Uterus (tissue), 4 donors: ENCODE results near the gene AGFG2. TPM values are rescaled to one million over a fixed set of nuclear protein-coding genes. Genes with fewer than 3 reads are reported as not detected.

Experiments used
- DNase-seq, 2 donors: peaks; one replicate each; pipeline ENCODE4 v3.0.0-alpha.2; 2019 to 2020
- H3K27ac ChIP-seq, 2 donors: fragments of 200-600 bp; sonication (generic); 1 replicate in 1 of 2; 2 replicates in 1 of 2; pipeline ENCODE4 v1.5.1; 2016 to 2018
- H3K27me3 ChIP-seq, 2 donors: fragments of 200-600 bp; sonication (generic); one replicate each; pipeline ENCODE4 v1.5.1; 2018 to 2019; ENCODE audit warnings: control low read depth in 1 of 2
- H3K36me3 ChIP-seq, 2 donors: fragments of 200-600 bp; sonication (generic); one replicate each; pipeline ENCODE4 v1.5.1; 2019; ENCODE audit warnings: control low read depth in 1 of 2
- H3K4me1 ChIP-seq, 2 donors: fragments of 200-600 bp; sonication (generic); one replicate each; pipeline ENCODE4 v1.5.1; 2018 to 2019; ENCODE audit warnings: control low read depth in 1 of 2
- H3K4me3 ChIP-seq, 2 donors: fragments of 200-600 bp; sonication (generic); 1 replicate in 1 of 2; 2 replicates in 1 of 2; pipeline ENCODE4 v1.5.1; 2018 to 2019; ENCODE audit warnings: mild to moderate bottlenecking in 1 of 2
- H3K9me3 ChIP-seq, 2 donors: fragments of 200-600 bp; sonication (generic); one replicate each; pipeline ENCODE4 v1.5.1; 2019; ENCODE audit warnings: control low read depth in 1 of 2
- POLR2A ChIP-seq, 2 donors: fragments of 450-650 bp; IDR thresholded peaks; one replicate each; pipeline ENCODE4 v1.6.1; 2016; ENCODE audit warnings: antibody characterized with exemption in 2 of 2, mild to moderate bottlenecking in 1 of 2, moderate library complexity in 1 of 2
- intact Hi-C: fragments of 100-400 bp; cut with DNase I; formaldehyde crosslinking; loops from one replicate; pipeline ENCODE4 v1.15.1; 2023; ENCODE audit warnings: low total_unique reads
- total RNA-seq, 4 donors: library from RNA; depleted of rRNA in 3 of 4; stranded (reverse); fragments of >200 nt in 3 of 4; gene quantifications; one replicate each; pipeline versions ENCODE4 v1.1.0 to v1.2.4, GENCODE V29; 2014 to 2023
- TF ChIP-seq, protein P1 (sequence below), 4 experiments: fragments of 200-600 bp in 2 of 4; fragments of 450-650 bp in 2 of 4; sonication (generic) in 2 of 4; IDR thresholded peaks; one replicate each; pipeline ENCODE4 v1.5.1; 2016 to 2019; ENCODE audit warnings: antibody characterized with exemption in 4 of 4, mild to moderate bottlenecking in 2 of 4, moderate library complexity in 1 of 4
- donor health status: DM: yes; HTN: yes; CAD: no.

AGFG2 gene
- total RNA-seq, 4 donors from 2014 or later = 6.8 to 64.4 (median 20.4) TPM

DNA sequence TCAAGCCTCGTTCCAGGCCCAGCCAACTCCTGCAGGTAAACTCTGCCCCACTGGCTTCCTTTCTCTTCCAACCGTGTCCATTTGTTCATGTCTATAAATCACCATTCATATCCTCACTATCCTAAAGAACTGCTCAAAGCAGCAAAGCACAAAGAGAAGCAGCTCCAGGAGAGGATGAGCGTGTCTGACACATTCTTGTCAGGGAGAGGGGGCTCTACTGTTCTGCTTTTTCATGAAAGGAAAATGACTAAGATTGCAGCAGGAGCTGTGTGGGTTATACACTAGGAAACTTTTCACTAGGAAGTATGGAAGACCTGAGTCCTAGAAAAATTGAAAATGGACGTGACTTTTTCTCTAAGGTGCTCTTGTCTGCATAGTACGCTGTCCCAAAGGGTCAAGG is 16.7 kb downstream of the AGFG2 start:
- Histone ChIP-seq H3K27me3 (no peaks in the 10 kb centered on the region), H3K9me3 (no peaks in the 10 kb centered on the region), H3K4me1 (no peaks in the 10 kb centered on the region), H3K27ac (no peak overlapping the region), H3K36me3 (no peaks in the 10 kb centered on the region), H3K4me3 (no peak overlapping the region)
- no peak for DNase-seq
- intact Hi-C loops = loop anchor here (5.0 kb wide), 1 partner anchor 83 kb away; no protein-coding TSS in a partner anchor
- TF ChIP-seq POLR2A (IDR thresholded peaks at IDR 0.05) = no peak
- TF ChIP-seq, protein P1, sequence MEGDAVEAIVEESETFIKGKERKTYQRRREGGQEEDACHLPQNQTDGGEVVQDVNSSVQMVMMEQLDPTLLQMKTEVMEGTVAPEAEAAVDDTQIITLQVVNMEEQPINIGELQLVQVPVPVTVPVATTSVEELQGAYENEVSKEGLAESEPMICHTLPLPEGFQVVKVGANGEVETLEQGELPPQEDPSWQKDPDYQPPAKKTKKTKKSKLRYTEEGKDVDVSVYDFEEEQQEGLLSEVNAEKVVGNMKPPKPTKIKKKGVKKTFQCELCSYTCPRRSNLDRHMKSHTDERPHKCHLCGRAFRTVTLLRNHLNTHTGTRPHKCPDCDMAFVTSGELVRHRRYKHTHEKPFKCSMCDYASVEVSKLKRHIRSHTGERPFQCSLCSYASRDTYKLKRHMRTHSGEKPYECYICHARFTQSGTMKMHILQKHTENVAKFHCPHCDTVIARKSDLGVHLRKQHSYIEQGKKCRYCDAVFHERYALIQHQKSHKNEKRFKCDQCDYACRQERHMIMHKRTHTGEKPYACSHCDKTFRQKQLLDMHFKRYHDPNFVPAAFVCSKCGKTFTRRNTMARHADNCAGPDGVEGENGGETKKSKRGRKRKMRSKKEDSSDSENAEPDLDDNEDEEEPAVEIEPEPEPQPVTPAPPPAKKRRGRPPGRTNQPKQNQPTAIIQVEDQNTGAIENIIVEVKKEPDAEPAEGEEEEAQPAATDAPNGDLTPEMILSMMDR (IDR thresholded peaks at IDR 0.05) = no peak

DNA sequence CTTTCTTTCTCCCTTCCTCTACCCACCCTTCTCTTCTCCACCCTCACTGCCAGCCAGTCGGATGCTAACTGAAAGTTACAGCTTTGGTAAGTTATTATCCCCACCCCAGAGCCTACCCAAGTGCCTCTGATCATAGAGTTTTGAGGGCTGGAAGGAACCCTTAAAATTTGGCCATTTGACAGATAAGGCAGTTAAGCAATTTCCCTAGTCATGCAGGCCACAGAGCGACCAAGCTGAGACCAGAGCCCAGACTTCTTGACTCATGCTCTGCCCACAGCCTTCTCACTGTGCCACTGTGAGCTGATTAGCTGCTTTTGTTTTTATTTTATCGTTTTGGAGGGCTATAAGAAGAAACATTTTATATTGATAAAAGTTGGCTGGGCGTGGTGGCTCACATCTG is 17.5 kb downstream of the AGFG2 start:
- no peak for TF ChIP-seq POLR2A (IDR thresholded peaks at IDR 0.05)
- intact Hi-C loops = loop anchor here (5.0 kb wide), 1 partner anchor 84 kb away; no protein-coding TSS in a partner anchor
- H3K27ac ChIP-seq = no peak overlapping the region
- H3K4me3 ChIP-seq = no peak overlapping the region
- no peaks in the 10 kb centered on the region for H3K4me1 ChIP-seq
- no peak for DNase-seq
- H3K36me3 ChIP-seq = no peaks in the 10 kb centered on the region
- H3K27me3 ChIP-seq = no peaks in the 10 kb centered on the region
- H3K9me3 ChIP-seq = no peaks in the 10 kb centered on the region

DNA sequence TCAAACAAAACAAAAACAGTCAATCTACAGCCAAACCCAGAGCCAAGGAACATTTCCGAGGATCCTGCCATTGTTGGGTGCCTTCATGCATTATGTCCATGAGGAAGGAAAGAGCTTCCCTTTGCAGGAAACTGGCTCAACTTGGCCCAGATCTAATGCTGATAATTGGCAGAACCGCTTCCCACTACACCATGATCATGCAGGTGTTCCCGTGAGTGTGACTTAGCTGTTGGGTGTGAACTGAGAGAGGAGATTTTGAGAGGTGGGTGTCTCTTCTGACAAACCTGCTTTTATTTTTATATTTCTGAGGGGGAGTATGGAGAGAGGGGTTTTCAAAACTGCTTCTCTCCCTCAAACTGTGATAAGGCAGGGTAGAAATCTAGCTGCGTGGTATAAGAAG is 20.1 kb downstream of the AGFG2 start:
- DNase-seq = no peak
- intact Hi-C loops = loop anchor here (5.0 kb wide), 1 partner anchor 87 kb away; no protein-coding TSS in a partner anchor
- Histone ChIP-seq H3K36me3 (no peaks in the 10 kb centered on the region), H3K9me3 (no peaks in the 10 kb centered on the region), H3K27me3 (no peaks in the 10 kb centered on the region), H3K4me3 (no peak overlapping the region), H3K27ac (no peak overlapping the region), H3K4me1 (no peaks in the 10 kb centered on the region)
- TF ChIP-seq, protein P1 (IDR thresholded peaks at IDR 0.05) = no peak
- no peak for TF ChIP-seq POLR2A (IDR thresholded peaks at IDR 0.05)

DNA sequence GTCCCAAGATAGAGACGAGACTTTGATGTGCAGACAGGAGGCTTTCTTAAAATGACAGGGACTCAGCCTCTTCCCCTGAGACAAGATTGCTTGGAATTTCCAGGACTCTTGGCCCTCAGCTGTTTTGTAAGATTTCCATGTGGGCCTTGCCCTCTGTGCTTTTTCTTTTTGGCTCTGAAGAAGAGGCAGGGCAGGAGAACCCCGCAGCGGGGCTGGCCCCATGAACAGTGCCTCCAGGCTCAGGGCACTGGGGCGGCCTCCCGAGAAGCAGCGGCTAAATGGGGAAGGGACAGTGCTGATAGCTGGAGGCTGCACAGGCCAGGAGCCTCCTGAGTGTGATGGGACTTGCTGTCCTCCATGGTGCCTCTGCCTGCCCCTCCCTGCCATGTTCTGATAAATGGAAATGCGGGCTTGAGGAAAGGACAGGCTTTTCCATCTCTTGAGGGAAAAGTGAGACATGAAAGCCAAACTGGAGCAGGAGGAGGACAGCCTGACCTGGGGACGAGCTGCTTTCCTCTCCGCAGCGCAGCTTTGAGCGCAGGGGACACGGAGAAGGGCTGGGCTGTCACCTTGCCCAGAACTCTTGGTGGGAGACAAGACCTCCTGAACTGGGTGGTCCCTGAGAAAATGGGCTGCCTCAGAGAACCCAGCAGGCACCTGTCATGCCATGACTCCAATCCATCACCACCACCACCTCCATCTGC is 22.6 kb downstream of the AGFG2 start:
- TF ChIP-seq POLR2A (IDR thresholded peaks at IDR 0.05) = no peak
- TF ChIP-seq, protein P1 (IDR thresholded peaks at IDR 0.05) = no peak
- H3K27ac ChIP-seq = no peak overlapping the region
- DNase-seq = no peak
- no peaks in the 10 kb centered on the region for H3K4me1 ChIP-seq
- H3K4me3 ChIP-seq = no peak overlapping the region
- no peaks in the 10 kb centered on the region for H3K9me3 ChIP-seq
- no peaks in the 10 kb centered on the region for H3K27me3 ChIP-seq
- H3K36me3 ChIP-seq = no peaks in the 10 kb centered on the region
- intact Hi-C loops = loop anchor here (10.0 kb wide), 1 partner anchor 123 kb away; no protein-coding TSS in a partner anchor

DNA sequence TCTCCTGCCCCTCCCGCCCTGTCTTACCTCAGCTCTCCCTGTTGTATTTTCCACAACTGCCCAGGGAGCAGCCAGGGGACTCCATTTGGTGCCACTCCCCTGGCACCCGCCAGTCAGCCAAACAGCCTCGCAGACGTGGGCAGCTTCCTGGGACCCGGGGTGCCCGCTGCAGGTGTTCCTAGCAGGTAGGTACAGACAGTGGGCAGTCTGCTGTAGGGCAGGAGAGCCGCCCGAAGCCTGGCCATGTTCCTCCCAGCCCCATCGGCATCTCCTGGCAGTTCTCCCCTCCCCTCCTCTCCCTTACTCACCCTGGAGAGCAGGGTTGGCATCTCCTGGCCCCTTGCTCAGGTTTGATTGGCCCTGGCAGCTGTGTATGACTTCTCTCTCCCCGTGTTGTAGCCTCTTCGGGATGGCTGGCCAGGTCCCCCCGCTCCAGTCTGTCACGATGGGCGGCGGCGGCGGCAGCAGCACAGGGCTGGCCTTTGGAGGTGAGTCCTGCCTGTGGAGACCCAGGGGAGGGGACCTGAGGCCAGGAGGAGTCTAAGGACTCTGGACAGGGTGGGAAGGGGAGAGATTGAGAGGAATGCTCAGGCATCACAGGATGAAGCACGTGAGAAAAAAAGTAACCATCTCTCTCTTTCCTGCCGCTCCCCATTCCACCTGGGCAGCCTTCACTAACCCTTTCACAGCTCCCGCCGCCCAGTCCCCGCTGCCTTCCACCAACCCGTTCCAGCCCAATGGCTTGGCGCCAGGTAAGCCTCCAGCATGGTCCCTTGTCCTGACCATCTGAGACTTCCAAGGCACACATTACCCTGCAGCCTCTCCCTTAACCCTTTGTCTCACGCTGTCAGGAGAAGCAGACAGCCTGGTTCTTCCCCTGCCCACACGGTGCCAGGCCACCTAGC is 23.4 kb downstream of the AGFG2 start:
- Histone ChIP-seq H3K36me3 (no peaks in the 10 kb centered on the region), H3K27ac (no peak overlapping the region), H3K27me3 (no peaks in the 10 kb centered on the region), H3K4me1 (no peaks in the 10 kb centered on the region), H3K9me3 (no peaks in the 10 kb centered on the region), H3K4me3 (no peak overlapping the region)
- no peak for TF ChIP-seq POLR2A (IDR thresholded peaks at IDR 0.05)
- TF ChIP-seq, protein P1 (IDR thresholded peaks at IDR 0.05) = no peak
- peak in 1 of 2 donors; percentile 31 for DNase-seq
- intact Hi-C loops = loop anchor here (10.0 kb wide), 1 partner anchor 122 kb away; no protein-coding TSS in a partner anchor
